Measurements from ENCODE around the gene KDM7A.

The KDM7A gene

GRCh38 chr7:140161047-140161446, 15.7 kb downstream of the KDM7A start:
- ATAC-seq (ENCODE audit: insufficient read depth, low read depth) = no peak
- H3K79me2 ChIP-seq (ENCODE audit: insufficient read depth, low read length) = peaks cover 28% of the 10 kb centered on the region
- H2AFZ ChIP-seq (ENCODE audit: low read depth, low read length) = no peak overlapping the region
- H3K9ac ChIP-seq (ENCODE audit: low read depth, low read length) = no peak overlapping the region
- no peak overlapping the region for H3K27ac ChIP-seq (ENCODE audit: low read length)
- H3K27me3 ChIP-seq (ENCODE audit: insufficient read depth, low read length, poor library complexity) = no peaks in the 10 kb centered on the region
- H3K4me2 ChIP-seq (ENCODE audit: insufficient read depth, low read length) = no peak overlapping the region
- H3K9me3 ChIP-seq (ENCODE audit: insufficient read depth, low read length, severe bottlenecking) = no peaks in the 10 kb centered on the region
- H3K36me3 ChIP-seq (ENCODE audit: insufficient read depth, low read length) = no peaks in the 10 kb centered on the region
- peaks cover 22% of the 10 kb centered on the region for H4K20me1 ChIP-seq (ENCODE audit: insufficient read depth, low read length)
- TF ChIP-seq CTCF (IDR thresholded peaks at IDR 0.05; ENCODE audit: borderline replicate concordance, extremely low read depth, low read length, poor library complexity, severe bottlenecking) (no peak), EZH2 (IDR thresholded peaks at IDR 0.05; ENCODE audit: borderline replicate concordance, low read depth, low read length, severe bottlenecking) (no peak)
- no peak for DNase-seq
- H3K4me3 ChIP-seq (ENCODE audit: low read depth in 1 of 2, low read length in 2 of 2) = no peak overlapping the region
- no peaks in the 10 kb centered on the region for H3K4me1 ChIP-seq (ENCODE audit: insufficient read depth, low read length)

DNA sequence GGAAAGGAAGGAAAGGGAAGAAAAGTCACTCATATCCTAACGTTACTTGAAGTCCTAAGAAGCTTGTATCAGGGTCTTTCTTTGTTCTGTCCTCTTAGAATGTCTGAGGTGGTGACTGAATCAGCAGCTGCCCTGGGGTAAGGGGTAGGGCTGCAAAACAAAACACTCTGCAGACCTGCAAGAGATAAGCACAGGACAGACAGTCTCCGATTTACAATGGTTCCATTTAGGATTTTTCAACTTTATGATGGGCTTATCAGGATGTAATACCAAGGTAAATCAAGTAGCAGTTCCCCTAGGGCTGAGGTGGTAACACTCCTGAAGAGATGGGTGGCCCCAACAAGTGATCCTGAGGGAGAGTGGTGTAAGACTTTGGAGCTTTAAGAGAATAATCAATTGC, 16.5 kb downstream of the KDM7A start:
- H3K36me3 ChIP-seq (ENCODE audit: insufficient read depth, low read length) = no peaks in the 10 kb centered on the region
- ATAC-seq (ENCODE audit: insufficient read depth, low read depth) = no peak
- H4K20me1 ChIP-seq (ENCODE audit: insufficient read depth, low read length) = peaks cover 22% of the 10 kb centered on the region
- no peak overlapping the region for H3K4me2 ChIP-seq (ENCODE audit: insufficient read depth, low read length)
- H3K4me3 ChIP-seq (ENCODE audit: low read depth in 1 of 2, low read length in 2 of 2) = no peak overlapping the region
- no peaks in the 10 kb centered on the region for H3K27me3 ChIP-seq (ENCODE audit: insufficient read depth, low read length, poor library complexity)
- no peaks in the 10 kb centered on the region for H3K9me3 ChIP-seq (ENCODE audit: insufficient read depth, low read length, severe bottlenecking)
- peaks cover 26% of the 10 kb centered on the region for H3K79me2 ChIP-seq (ENCODE audit: insufficient read depth, low read length)
- H3K4me1 ChIP-seq (ENCODE audit: insufficient read depth, low read length) = no peaks in the 10 kb centered on the region
- no peak for DNase-seq
- H3K9ac ChIP-seq (ENCODE audit: low read depth, low read length) = no peak overlapping the region
- H2AFZ ChIP-seq (ENCODE audit: low read depth, low read length) = no peak overlapping the region
- no peak for TF ChIP-seq EZH2 (IDR thresholded peaks at IDR 0.05; ENCODE audit: borderline replicate concordance, low read depth, low read length, severe bottlenecking)
- no peak for TF ChIP-seq CTCF (IDR thresholded peaks at IDR 0.05; ENCODE audit: borderline replicate concordance, extremely low read depth, low read length, poor library complexity, severe bottlenecking)
- no peak overlapping the region for H3K27ac ChIP-seq (ENCODE audit: low read length)

DNA sequence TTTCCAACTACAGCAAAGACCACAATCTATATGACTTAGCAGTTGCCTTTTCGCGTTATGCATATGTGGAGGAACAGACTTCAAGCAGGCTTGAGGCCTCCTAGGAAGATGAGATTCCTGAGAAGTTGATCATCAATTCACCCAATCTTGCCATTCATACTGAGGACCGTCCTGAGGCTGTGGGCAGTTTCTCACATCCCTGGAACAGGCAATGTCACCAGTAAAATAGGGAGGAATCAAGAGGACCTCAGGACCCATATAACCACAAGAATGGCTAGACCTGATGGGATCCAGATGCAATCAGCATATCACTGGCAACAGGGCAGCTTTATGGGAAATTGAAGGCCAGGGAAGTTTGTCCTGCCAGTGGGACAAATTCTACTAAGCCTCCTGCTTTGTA, 17.3 kb downstream of the KDM7A start:
- Histone ChIP-seq H3K27me3 (ENCODE audit: insufficient read depth, low read length, poor library complexity) (no peaks in the 10 kb centered on the region), H3K4me3 (ENCODE audit: low read depth in 1 of 2, low read length in 2 of 2) (no peak overlapping the region), H3K4me1 (ENCODE audit: insufficient read depth, low read length) (no peaks in the 10 kb centered on the region), H3K9me3 (ENCODE audit: insufficient read depth, low read length, severe bottlenecking) (no peaks in the 10 kb centered on the region), H3K27ac (ENCODE audit: low read length) (no peak overlapping the region), H3K4me2 (ENCODE audit: insufficient read depth, low read length) (no peak overlapping the region), H3K36me3 (ENCODE audit: insufficient read depth, low read length) (no peaks in the 10 kb centered on the region), H3K9ac (ENCODE audit: low read depth, low read length) (no peak overlapping the region), H4K20me1 (ENCODE audit: insufficient read depth, low read length) (peaks cover 18% of the 10 kb centered on the region), H3K79me2 (ENCODE audit: insufficient read depth, low read length) (peaks cover 18% of the 10 kb centered on the region), H2AFZ (ENCODE audit: low read depth, low read length) (no peak overlapping the region)
- ATAC-seq (ENCODE audit: insufficient read depth, low read depth) = no peak
- TF ChIP-seq EZH2 (IDR thresholded peaks at IDR 0.05; ENCODE audit: borderline replicate concordance, low read depth, low read length, severe bottlenecking) (no peak), CTCF (IDR thresholded peaks at IDR 0.05; ENCODE audit: borderline replicate concordance, extremely low read depth, low read length, poor library complexity, severe bottlenecking) (no peak)
- DNase-seq = no peak

Measured in DND-41 (cell line).